ENCODE data around the gene CDKN2AIP.

The CDKN2AIP gene, protein sequence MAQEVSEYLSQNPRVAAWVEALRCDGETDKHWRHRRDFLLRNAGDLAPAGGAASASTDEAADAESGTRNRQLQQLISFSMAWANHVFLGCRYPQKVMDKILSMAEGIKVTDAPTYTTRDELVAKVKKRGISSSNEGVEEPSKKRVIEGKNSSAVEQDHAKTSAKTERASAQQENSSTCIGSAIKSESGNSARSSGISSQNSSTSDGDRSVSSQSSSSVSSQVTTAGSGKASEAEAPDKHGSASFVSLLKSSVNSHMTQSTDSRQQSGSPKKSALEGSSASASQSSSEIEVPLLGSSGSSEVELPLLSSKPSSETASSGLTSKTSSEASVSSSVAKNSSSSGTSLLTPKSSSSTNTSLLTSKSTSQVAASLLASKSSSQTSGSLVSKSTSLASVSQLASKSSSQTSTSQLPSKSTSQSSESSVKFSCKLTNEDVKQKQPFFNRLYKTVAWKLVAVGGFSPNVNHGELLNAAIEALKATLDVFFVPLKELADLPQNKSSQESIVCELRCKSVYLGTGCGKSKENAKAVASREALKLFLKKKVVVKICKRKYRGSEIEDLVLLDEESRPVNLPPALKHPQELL

GRCh38 chr4:183444214-183445096 is at the start of gene CDKN2AIP:
Gene CDKN2AIP, plus strand, starts transcription at chr4:183444636. Its CDS starts 162 bp downstream, at chr4:183444798.
- peak; percentile 88 to 91 (median 89) for DNase-seq (ENCODE audit: low read depth in 3 of 3)

- no peak for DNase-seq (ENCODE audit: low read depth in 3 of 3)
These were observed 49.0 kb upstream of the CDKN2AIP start for GRCh38 chr4:183395395-183395794.

DNA sequence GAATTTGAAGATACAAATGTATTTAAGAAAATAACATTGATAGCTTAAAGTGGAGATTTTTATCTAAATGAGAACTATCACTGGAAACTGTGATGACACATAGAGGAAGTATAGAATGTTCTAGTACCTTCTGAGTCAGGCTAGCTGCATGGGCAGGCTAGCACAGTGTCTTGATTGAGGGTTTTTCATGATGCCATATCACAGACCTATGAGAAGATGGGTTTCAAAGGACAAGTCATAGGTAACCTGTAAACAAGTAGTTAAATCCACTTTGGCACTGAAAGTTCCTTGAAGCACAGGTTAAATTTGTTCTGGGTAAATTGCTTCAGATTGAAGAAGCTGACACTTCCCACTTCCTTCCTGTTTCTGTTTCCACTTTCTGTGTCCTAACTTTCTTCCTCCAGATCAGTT is 48.2 kb upstream of the CDKN2AIP start:
- DNase-seq (ENCODE audit: low read depth in 3 of 3): no peak

DNA sequence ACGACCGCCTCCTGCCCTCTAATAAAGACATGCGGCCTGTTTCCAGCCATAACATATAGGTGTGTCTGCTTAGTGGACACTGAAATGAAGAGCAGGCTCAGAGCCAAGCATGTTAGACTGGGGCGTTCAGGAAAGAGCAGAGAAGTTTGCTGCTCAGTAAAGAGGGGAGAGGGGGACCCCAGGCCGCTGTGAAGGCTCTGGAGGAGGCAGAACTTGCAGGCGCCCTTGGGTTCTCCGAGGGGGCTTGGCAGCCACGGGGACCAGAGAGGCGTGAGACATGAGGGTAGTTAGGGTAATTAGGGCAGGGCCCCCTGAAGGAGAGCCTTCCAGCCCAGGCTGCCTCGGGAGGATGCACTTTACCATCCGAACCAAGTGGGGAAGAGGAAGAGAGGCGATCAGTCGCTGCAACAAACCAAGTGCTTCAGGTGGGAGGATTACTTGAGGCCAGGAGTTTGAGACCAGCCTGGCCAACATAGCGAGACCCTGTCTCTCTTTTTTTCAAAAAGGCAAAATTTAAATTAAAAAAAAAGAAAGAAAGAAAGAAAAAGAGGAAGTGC is 46.6 kb upstream of the CDKN2AIP start:
- DNase-seq (ENCODE audit: low read depth in 3 of 3): no peak

GRCh38 chr4:183398298-183399125 is 45.9 kb upstream of the CDKN2AIP start:
- peak; percentile 43 to 46 (median 44) for DNase-seq (ENCODE audit: low read depth in 3 of 3)

- no peak for DNase-seq (ENCODE audit: low read depth in 3 of 3)
These were observed 45.3 kb upstream of the CDKN2AIP start for GRCh38 chr4:183399126-183399522.

DNA sequence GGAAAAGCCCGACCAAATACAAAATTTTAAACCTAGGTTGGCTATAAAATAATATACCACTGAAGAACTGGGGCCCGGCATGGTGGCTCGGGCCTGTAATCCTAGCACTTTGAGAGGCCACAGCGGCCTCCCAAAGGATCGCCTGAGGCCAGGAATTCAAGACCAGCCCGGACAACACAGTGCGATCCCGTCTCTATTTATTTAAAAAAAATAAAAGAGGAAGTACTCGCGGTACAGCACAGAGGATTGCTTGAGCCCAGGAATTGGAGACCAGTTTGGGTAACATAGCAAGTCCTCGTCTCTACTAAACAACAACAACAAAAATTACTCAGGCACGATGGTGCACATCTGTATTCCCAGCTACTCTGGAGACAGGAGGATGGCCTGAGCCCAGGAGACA is 44.8 kb upstream of the CDKN2AIP start:
- no peak for DNase-seq (ENCODE audit: low read depth in 3 of 3)

GRCh38 chr4:183400035-183400434 is 44.4 kb upstream of the CDKN2AIP start:
- no peak for DNase-seq (ENCODE audit: low read depth in 3 of 3)

DNA sequence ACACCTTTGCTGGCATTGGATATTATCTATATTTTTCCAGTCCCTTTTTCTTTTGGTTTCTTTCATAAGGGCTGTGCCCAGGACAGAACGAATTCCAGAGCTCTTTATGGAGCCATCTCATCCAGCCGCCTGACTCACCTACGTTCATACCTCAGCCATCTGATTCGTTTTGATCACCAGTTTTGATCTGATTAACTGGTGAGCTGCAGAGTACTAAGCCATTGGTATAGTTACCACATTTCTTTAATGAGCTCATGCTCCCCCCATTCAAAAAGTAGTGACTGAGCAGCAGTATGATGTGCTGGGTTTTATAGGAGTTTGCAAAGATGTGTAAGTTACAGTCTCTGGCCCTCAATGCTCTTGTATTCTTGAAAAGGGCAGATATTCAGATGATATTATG is 43.0 kb upstream of the CDKN2AIP start:
- no peak for DNase-seq (ENCODE audit: low read depth in 3 of 3)

DNA sequence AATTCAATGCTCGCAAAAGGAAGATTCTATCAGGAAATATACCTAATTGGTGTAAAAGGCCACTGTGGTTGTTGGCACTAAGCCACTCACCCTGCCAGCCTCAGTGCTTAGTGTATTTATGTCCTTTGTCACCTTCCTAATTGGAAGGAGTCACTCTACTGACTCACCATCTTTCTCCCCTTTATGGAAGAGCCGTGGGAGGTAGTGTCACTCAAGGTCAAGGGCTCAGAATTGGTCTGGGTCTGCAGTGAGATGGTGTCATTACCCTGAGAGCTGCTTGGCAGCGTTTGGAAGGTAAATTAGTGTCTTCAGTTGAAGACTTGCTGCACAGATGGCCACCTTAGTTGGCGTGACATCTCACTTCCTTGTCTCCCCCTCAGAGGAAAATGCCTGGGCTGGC is 41.7 kb upstream of the CDKN2AIP start:
- DNase-seq (ENCODE audit: low read depth in 3 of 3): no peak

- DNase-seq (ENCODE audit: low read depth in 3 of 3): no peak
These were observed 41.0 kb upstream of the CDKN2AIP start for GRCh38 chr4:183403486-183403885.

DNA sequence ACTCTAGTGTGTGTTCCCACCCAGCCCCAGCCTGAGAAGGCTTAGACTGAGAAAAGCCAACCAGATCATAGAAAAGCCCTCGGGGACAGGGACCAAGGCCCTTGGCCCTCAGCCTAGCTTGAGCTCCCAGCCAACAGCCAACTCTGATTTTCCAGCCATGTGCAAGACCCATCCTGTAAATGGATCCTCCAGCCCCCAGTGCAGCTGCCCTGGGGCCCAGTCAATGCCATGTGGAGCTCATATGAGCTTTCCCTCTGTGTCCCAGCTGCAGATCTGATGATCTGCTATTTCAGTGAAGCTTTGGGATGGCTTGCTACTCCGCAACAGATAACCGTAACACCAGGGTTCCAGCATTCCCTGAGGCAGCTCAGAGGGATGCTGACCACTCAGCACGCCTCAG is 40.5 kb upstream of the CDKN2AIP start:
- no peak for DNase-seq (ENCODE audit: low read depth in 3 of 3)

GRCh38 chr4:183405303-183405702 is 39.1 kb upstream of the CDKN2AIP start:
- no peak for DNase-seq (ENCODE audit: low read depth in 3 of 3)

DNA sequence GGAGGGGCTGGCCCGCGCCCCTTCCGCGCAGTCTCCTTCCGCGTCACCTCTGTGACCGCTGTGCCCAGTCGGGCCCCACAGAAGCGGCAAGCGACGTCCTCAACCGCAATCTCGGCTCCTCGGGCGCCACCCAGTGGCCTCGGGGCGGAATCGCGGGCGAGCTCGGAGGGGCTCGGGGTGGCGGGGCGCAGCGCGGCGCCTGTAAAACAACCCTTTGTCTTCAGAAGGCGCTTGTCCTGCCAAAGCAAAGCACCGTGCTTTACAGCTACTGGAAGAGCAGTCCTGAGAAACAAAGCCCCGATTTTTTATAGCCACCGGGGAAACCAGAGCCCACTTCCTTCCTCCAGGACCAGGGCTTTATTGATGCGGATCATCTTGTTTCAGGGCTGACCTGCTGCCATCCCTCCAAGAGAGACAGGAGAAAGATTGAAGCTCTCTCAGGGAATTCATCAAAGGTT is 37.3 kb upstream of the CDKN2AIP start:
- DNase-seq (ENCODE audit: low read depth in 3 of 3): peak; percentile 80 to 85 (median 82)

GRCh38 chr4:183407635-183408464 is 36.6 kb upstream of the CDKN2AIP start:
- no peak for DNase-seq (ENCODE audit: low read depth in 3 of 3)

GRCh38 chr4:183408796-183409195 is 35.6 kb upstream of the CDKN2AIP start:
- no peak for DNase-seq (ENCODE audit: low read depth in 3 of 3)

DNA sequence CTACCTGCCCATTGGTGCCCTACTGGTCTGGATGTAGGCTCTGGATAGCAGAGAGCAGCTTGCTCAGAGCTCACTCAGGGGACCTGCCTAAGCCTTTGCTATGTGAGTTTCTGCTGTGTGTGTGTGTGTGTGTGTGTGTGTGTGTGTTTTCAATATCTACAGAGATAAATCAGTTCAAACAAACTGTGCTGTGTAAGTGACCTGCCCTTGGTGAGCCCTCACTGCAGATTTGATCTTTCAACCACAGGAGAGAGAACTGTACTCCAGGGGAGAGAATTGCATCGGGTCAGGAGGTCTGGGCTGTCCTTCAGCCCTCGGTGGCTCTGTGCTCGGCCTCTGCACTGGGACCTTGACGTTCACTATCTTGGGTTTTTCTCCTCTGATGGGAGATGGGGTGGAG is 35.0 kb upstream of the CDKN2AIP start:
- no peak for DNase-seq (ENCODE audit: low read depth in 3 of 3)

- DNase-seq (ENCODE audit: low read depth in 3 of 3): no peak
These were observed 34.5 kb upstream of the CDKN2AIP start for GRCh38 chr4:183409934-183410333.

DNA sequence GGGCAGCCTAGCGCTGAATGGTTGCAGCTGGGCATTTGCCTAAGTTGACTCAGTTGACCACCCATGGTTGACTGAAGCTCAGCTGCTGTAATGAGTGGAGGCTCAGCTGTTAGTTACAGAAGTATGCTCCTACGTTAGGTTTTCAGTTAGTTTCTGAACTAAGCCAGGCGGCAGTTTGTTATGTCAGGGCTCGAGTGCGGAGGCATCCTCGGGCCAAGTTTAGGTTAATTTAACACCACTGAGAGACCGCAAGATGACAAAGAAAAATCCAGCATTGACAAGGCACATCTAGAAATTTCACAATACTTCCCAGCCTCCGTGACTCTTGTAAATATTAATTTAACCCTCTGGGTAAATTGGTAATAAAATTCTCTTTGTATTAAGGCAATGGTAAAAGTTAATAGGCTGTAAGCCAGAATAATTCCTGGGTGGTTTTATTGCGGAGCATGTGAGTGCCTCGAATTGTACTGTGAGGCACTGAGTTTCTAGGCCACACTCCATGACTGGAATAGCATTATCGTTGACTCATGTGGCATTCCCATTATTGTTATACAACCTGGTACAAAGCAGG is 33.1 kb upstream of the CDKN2AIP start:
- DNase-seq (ENCODE audit: low read depth in 3 of 3): no peak

GRCh38 chr4:183412821-183413220 is 31.6 kb upstream of the CDKN2AIP start:
- no peak for DNase-seq (ENCODE audit: low read depth in 3 of 3)

Measured in stimulated activated CD4-positive, alpha-beta T cell treated with anti-CD3 and anti-CD28 coated beads, TNF-alpha, amount 100 ng/mL, for 4 hours (primary cell).